HEK293 (cell line): ENCODE measurements around the gene WSB2.

ENCODE experiments used
- CTCF ChIA-PET: fragments of 350-600 bp; formaldehyde crosslinking; extraction: SDS; loops from one replicate; lab custom pipeline; 2021; ENCODE audit warnings: antibody characterized with exemption; lab: Yijun Ruan, JAX
- POLR2A ChIA-PET: fragments of 300-600 bp; formaldehyde crosslinking; extraction: SDS; loops from one replicate; lab custom pipeline; 2020; ENCODE audit warnings: antibody characterized with exemption, inconsistent platforms; lab: Yijun Ruan, JAX
- H3K27ac ChIP-seq: fragments of 200-500 bp; sonication (Bioruptor generic); 2 replicates; pipeline ENCODE4 v1.5.1; 2014; ENCODE audit warnings: low read depth, low read length, control low read depth, inconsistent platforms; ENCODE audit errors: extremely low read depth
- H3K36me3 ChIP-seq, 2 experiments: fragments of 200-500 bp in 1 of 2; sonication (Bioruptor generic) in 1 of 2; 1 replicate in 1 of 2; 2 replicates in 1 of 2; pipeline ENCODE4 v1.5.1; 2014 to 2017; ENCODE audit warnings: inconsistent platforms in 2 of 2, low read length in 2 of 2; ENCODE audit not compliant: control insufficient read depth in 2 of 2, insufficient read depth in 1 of 2
- H3K4me1 ChIP-seq: fragments of 200-500 bp; sonication (Bioruptor generic); 2 replicates; pipeline ENCODE4 v1.5.1; 2014; ENCODE audit warnings: mild to moderate bottlenecking, low read length, inconsistent platforms; ENCODE audit not compliant: control insufficient read depth, insufficient read depth
- H3K4me3 ChIP-seq: 2 replicates; pipeline ENCODE4 v1.5.1; 2011; ENCODE audit warnings: low read depth, mild to moderate bottlenecking, control low read depth, low read length, moderate library complexity
- H3K9me3 ChIP-seq: fragments of 200-500 bp; sonication (Bioruptor generic); 2 replicates; pipeline ENCODE4 v1.5.1; 2014; ENCODE audit warnings: low read depth, low read length, inconsistent platforms; ENCODE audit not compliant: control insufficient read depth, insufficient read depth
- ATF2 ChIP-seq: fragments of 450-650 bp; formaldehyde crosslinking; IDR thresholded peaks from 2 replicates; pipeline ENCODE4 v1.5.1; 2016; ENCODE audit warnings: missing biosample characterization, missing genetic modification characterization, low read depth
- GLIS2 ChIP-seq: fragments of 450-650 bp; formaldehyde crosslinking; IDR thresholded peaks from 2 replicates; pipeline ENCODE4 v1.5.1; 2016; ENCODE audit warnings: missing biosample characterization, missing genetic modification characterization
- HIC1 ChIP-seq: fragments of 450-650 bp; formaldehyde crosslinking; IDR thresholded peaks from 2 replicates; pipeline ENCODE4 v1.5.1; 2016; ENCODE audit warnings: missing biosample characterization, missing genetic modification characterization
- HOXA7 ChIP-seq: sonication (generic); formaldehyde crosslinking; IDR thresholded peaks from 2 replicates; pipeline ENCODE4 v1.8.1; 2022; ENCODE audit warnings: missing genetic modification reagents, borderline replicate concordance
- KLF1 ChIP-seq: fragments of 450-650 bp; formaldehyde crosslinking; IDR thresholded peaks from 2 replicates; pipeline ENCODE4 v1.5.1; 2016; ENCODE audit warnings: missing biosample characterization, missing genetic modification characterization
- KLF16 ChIP-seq: fragments of 450-650 bp; formaldehyde crosslinking; IDR thresholded peaks from 2 replicates; pipeline ENCODE4 v1.5.1; 2017; ENCODE audit warnings: missing biosample characterization, missing genetic modification characterization
- KLF17 ChIP-seq: fragments of 450-650 bp; formaldehyde crosslinking; IDR thresholded peaks from 2 replicates; pipeline ENCODE4 v1.5.1; 2016; ENCODE audit warnings: missing biosample characterization, missing genetic modification characterization
- KLF8 ChIP-seq: fragments of 450-650 bp; formaldehyde crosslinking; IDR thresholded peaks from 2 replicates; pipeline ENCODE4 v1.5.1; 2016; ENCODE audit warnings: missing biosample characterization, missing genetic modification characterization
- OVOL3 ChIP-seq: fragments of 450-650 bp; formaldehyde crosslinking; IDR thresholded peaks from 2 replicates; pipeline ENCODE4 v1.5.1; 2016; ENCODE audit warnings: missing biosample characterization, missing genetic modification characterization
- RBAK ChIP-seq: fragments of 450-650 bp; formaldehyde crosslinking; IDR thresholded peaks from 2 replicates; pipeline ENCODE4 v1.5.1; 2016; ENCODE audit warnings: missing biosample characterization, missing genetic modification characterization
- SP2 ChIP-seq: fragments of 450-650 bp; formaldehyde crosslinking; IDR thresholded peaks from 2 replicates; pipeline ENCODE4 v1.5.1; 2016; ENCODE audit warnings: missing biosample characterization, missing genetic modification characterization
- ZBTB7A ChIP-seq: fragments of 450-650 bp; formaldehyde crosslinking; IDR thresholded peaks from 2 replicates; pipeline ENCODE4 v1.5.1; 2016; ENCODE audit warnings: low read depth, missing biosample characterization, missing genetic modification characterization
- ZFHX2 ChIP-seq: fragments of 450-650 bp; formaldehyde crosslinking; conservative IDR thresholded peaks from 2 replicates; pipeline ENCODE4 v1.5.1; 2016; ENCODE audit warnings: missing biosample characterization, missing genetic modification characterization
- ZFP69B ChIP-seq: fragments of 450-650 bp; formaldehyde crosslinking; IDR thresholded peaks from 2 replicates; pipeline ENCODE4 v1.5.1; 2016; ENCODE audit warnings: missing biosample characterization, missing genetic modification characterization
- ZNF121 ChIP-seq: fragments of 450-650 bp; formaldehyde crosslinking; IDR thresholded peaks from 2 replicates; pipeline ENCODE4 v1.5.1; 2016; ENCODE audit warnings: missing biosample characterization, missing genetic modification characterization
- ZNF18 ChIP-seq: fragments of 450-650 bp; formaldehyde crosslinking; IDR thresholded peaks from 2 replicates; pipeline ENCODE4 v1.5.1; 2016; ENCODE audit warnings: missing biosample characterization, missing genetic modification characterization
- ZNF2 ChIP-seq: fragments of 450-650 bp; formaldehyde crosslinking; IDR thresholded peaks from 2 replicates; pipeline ENCODE4 v1.5.1; 2016; ENCODE audit warnings: missing biosample characterization, missing genetic modification characterization
- ZNF239 ChIP-seq: fragments of 450-650 bp; formaldehyde crosslinking; IDR thresholded peaks from 2 replicates; pipeline ENCODE4 v1.5.1; 2016; ENCODE audit warnings: missing biosample characterization, missing genetic modification characterization
- ZNF354C ChIP-seq: fragments of 450-650 bp; formaldehyde crosslinking; IDR thresholded peaks from 2 replicates; pipeline ENCODE4 v1.5.1; 2016; ENCODE audit warnings: missing biosample characterization, missing genetic modification characterization, low read depth, borderline replicate concordance
- ZNF398 ChIP-seq: fragments of 450-650 bp; formaldehyde crosslinking; IDR thresholded peaks from 2 replicates; pipeline ENCODE4 v1.5.1; 2017; ENCODE audit warnings: missing biosample characterization, missing genetic modification characterization
- ZNF416 ChIP-seq: fragments of 450-650 bp; formaldehyde crosslinking; IDR thresholded peaks from 2 replicates; pipeline ENCODE4 v1.5.1; 2016; ENCODE audit warnings: missing biosample characterization, missing genetic modification characterization
- ZNF549 ChIP-seq: fragments of 450-650 bp; IDR thresholded peaks from 2 replicates; pipeline ENCODE4 v1.5.1; 2018; ENCODE audit warnings: missing biosample characterization, missing genetic modification characterization, mild to moderate bottlenecking, inconsistent platforms, moderate library complexity
- ZNF571 ChIP-seq: fragments of 450-650 bp; formaldehyde crosslinking; IDR thresholded peaks from 2 replicates; pipeline ENCODE4 v1.5.0; 2017; ENCODE audit warnings: missing biosample characterization, missing genetic modification characterization
- ZNF580 ChIP-seq: fragments of 450-650 bp; formaldehyde crosslinking; IDR thresholded peaks from 2 replicates; pipeline ENCODE4 v1.5.1; 2016; ENCODE audit warnings: missing biosample characterization, missing genetic modification characterization
- ZNF624 ChIP-seq: fragments of 450-650 bp; formaldehyde crosslinking; IDR thresholded peaks from 2 replicates; pipeline ENCODE4 v1.5.1; 2017; ENCODE audit warnings: missing biosample characterization, missing genetic modification characterization
- ZNF747 ChIP-seq: fragments of 450-650 bp; formaldehyde crosslinking; IDR thresholded peaks from 2 replicates; pipeline ENCODE4 v1.5.1; 2016; ENCODE audit warnings: missing biosample characterization, missing genetic modification characterization
- ZNF768 ChIP-seq: fragments of 450-650 bp; formaldehyde crosslinking; IDR thresholded peaks from 2 replicates; pipeline ENCODE4 v1.5.1; 2018; ENCODE audit warnings: missing biosample characterization, mild to moderate bottlenecking, missing genetic modification characterization
- ZSCAN23 ChIP-seq: fragments of 450-650 bp; formaldehyde crosslinking; IDR thresholded peaks from 2 replicates; pipeline ENCODE4 v1.5.1; 2016; ENCODE audit warnings: missing biosample characterization, missing genetic modification characterization

The WSB2 gene

GRCh38 chr12:118101051-118101450, 40.1 kb upstream of the WSB2 start:
- no peak for TF ChIP-seq ZNF2
- no peak for TF ChIP-seq HIC1 (tag by site-specific recombination)
- no peak for TF ChIP-seq ZSCAN23 (tag by site-specific recombination)
- TF ChIP-seq ZNF239 (tag by site-specific recombination): no peak
- TF ChIP-seq ZNF747 (tag by site-specific recombination): no peak
- no peak for TF ChIP-seq HOXA7 (CRISPR knock-in tag)
- no peak for TF ChIP-seq ZNF121 (tag by site-specific recombination)
- TF ChIP-seq ATF2 (tag by site-specific recombination): no peak
- no peak for TF ChIP-seq OVOL3 (tag by site-specific recombination)
- Histone ChIP-seq H3K36me3 (no peaks in the 10 kb centered on the region), H3K27ac (no peak overlapping the region), H3K9me3 (no peaks in the 10 kb centered on the region), H3K4me1 (peaks cover 5% of the 10 kb centered on the region), H3K4me3 (no peak overlapping the region)
- POLR2A ChIA-PET: no interaction called here
- CTCF ChIA-PET: interaction anchor here (0.8 to 1.1 kb wide), 2 partner anchors 46 to 64 kb away, joined by 4 to 5 read pairs; no protein-coding TSS in a partner anchor

- no peaks in the 10 kb centered on the region for H3K9me3 ChIP-seq
- ChIA-PET CTCF (no interaction called here), POLR2A (no interaction called here)
- H3K4me3 ChIP-seq: no peak overlapping the region
- no peak overlapping the region for H3K27ac ChIP-seq
- H3K36me3 ChIP-seq: no peaks in the 10 kb centered on the region; a peak in 1 of 3 replicates
- H3K4me1 ChIP-seq: peaks cover 5% of the 10 kb centered on the region
- TF ChIP-seq ZNF549 (no peak), KLF1 (tag by site-specific recombination) (peak; percentile 76), ZNF354C (tag by site-specific recombination) (no peak), KLF17 (tag by site-specific recombination) (0 out of 2 replicates have a peak, but pooled peaks have one; percentile 18), KLF8 (no peak), ZFP69B (no peak), ZBTB7A (tag by site-specific recombination) (no peak), GLIS2 (no peak), SP2 (tag by site-specific recombination) (peak; percentile 19; the same call in 1 of the 2 replicates), ZNF398 (tag by site-specific recombination) (no peak), RBAK (tag by site-specific recombination) (no peak), KLF16 (tag by site-specific recombination) (no peak), ZNF624 (tag by site-specific recombination) (no peak), ZNF580 (tag by site-specific recombination) (no peak), ZNF571 (tag by site-specific recombination) (no peak), ZFHX2 (tag by site-specific recombination) (peak; percentile 34; the same call in 1 of the 2 replicates), ZNF18 (tag by site-specific recombination) (no peak), ZNF416 (tag by site-specific recombination) (no peak), ZNF768 (no peak)
These were observed 38.1 kb upstream of the WSB2 start for GRCh38 chr12:118098911-118099671.
